GM18499 (cell line): ENCODE data around the gene CCNL2.

ENCODE experiments used
- ATAC-seq: cut with Tn5 transposase; IDR thresholded peaks from one replicate; pipeline ENCODE4 v1.9.1; 2021; ENCODE audit warnings: moderate number of reproducible peaks; ENCODE audit not compliant: insufficient read depth, unreplicated experiment

The CCNL2 gene

GRCh38 chr1:1359664-1360468, 39.3 kb downstream of the CCNL2 start:
- ATAC-seq: no peak

- ATAC-seq: no peak
These were observed 39.8 kb downstream of the CCNL2 start for GRCh38 chr1:1359308-1359663.

- no peak for ATAC-seq
These were observed 40.5 kb downstream of the CCNL2 start, which contains the start of gene MXRA8 for GRCh38 chr1:1358433-1359271. MXRA8 (minus strand) TSS chr1:1358555; CDS start chr1:1358504, 51 bp downstream.

- no peak for ATAC-seq
These were observed 41.2 kb downstream of the CCNL2 start for GRCh38 chr1:1357871-1358432.

GRCh38 chr1:1356796-1357401, 42.2 kb downstream of the CCNL2 start:
- no peak for ATAC-seq

- no peak for ATAC-seq
These were observed 42.9 kb downstream of the CCNL2 start for GRCh38 chr1:1356166-1356795.

- no peak for ATAC-seq
These were observed 43.7 kb downstream of the CCNL2 start for GRCh38 chr1:1355416-1355815.

- no peak for ATAC-seq
These were observed 44.6 kb downstream of the CCNL2 start for GRCh38 chr1:1354271-1355247.

- no peak for ATAC-seq
These were observed 45.6 kb downstream of the CCNL2 start for GRCh38 chr1:1353389-1354151.

GRCh38 chr1:1352786-1353388, 46.2 kb downstream of the CCNL2 start:
- no peak for ATAC-seq

- no peak for ATAC-seq
These were observed 47.4 kb downstream of the CCNL2 start for GRCh38 chr1:1351511-1352427.

- no peak for ATAC-seq
These were observed 49.7 kb downstream of the CCNL2 start, which contains the start of gene DVL1 for GRCh38 chr1:1349256-1350012. DVL1 (minus strand) TSS chr1:1349418; CDS start chr1:1349065, 353 bp downstream.

GRCh38 chr1:1348420-1349255, 50.5 kb downstream of the CCNL2 start:
- ATAC-seq: no peak

GRCh38 chr1:1347663-1348419, 51.3 kb downstream of the CCNL2 start:
- no peak for ATAC-seq
